Activated T-cell treated with anti-CD3 and anti-CD28 coated beads, Interleukin-2, amount 50 U/mL, for 4 hours (primary cell): ENCODE data around the gene ZNF837. TPM values are rescaled to one million over a fixed set of nuclear protein-coding genes. Genes with fewer than 3 reads are reported as not detected.

ENCODE experiments used
- ATAC-seq, 2 donors: fragments of 200-7000 bp; cut with Tn5 transposase; one replicate each; pipeline ENCODE4 v1.10.0; 2021
- DNase-seq: peaks from one replicate; pipeline ENCODE4 v3.0.0-alpha.2; 2020
- H3K27me3 Mint-ChIP-seq: one replicate; pipeline ENCODE4 v1.8.0; 2021; ENCODE audit warnings: low read depth, mixed read lengths
- H3K36me3 Mint-ChIP-seq: one replicate; pipeline ENCODE4 v1.8.0; 2022; ENCODE audit warnings: mixed read lengths; ENCODE audit not compliant: insufficient read depth
- H3K4me1 Mint-ChIP-seq: one replicate; pipeline ENCODE4 v1.8.0; 2021; ENCODE audit warnings: low read depth, mixed read lengths
- H3K4me3 Mint-ChIP-seq: one replicate; pipeline ENCODE4 v1.8.0; 2021; ENCODE audit warnings: mild to moderate bottlenecking, moderate library complexity, mixed read lengths
- H3K9me3 Mint-ChIP-seq: one replicate; pipeline ENCODE4 v1.8.0; 2021; ENCODE audit warnings: mixed read lengths
- total RNA-seq, 3 donors: library from RNA; stranded (reverse); gene quantifications; one replicate each; pipeline ENCODE4 v1.2.1, GENCODE V29; 2021

ZNF837 gene
- total RNA-seq, 3 donors from 2014 or later = 1.2 to 2.1 (median 1.8) TPM

DNA sequence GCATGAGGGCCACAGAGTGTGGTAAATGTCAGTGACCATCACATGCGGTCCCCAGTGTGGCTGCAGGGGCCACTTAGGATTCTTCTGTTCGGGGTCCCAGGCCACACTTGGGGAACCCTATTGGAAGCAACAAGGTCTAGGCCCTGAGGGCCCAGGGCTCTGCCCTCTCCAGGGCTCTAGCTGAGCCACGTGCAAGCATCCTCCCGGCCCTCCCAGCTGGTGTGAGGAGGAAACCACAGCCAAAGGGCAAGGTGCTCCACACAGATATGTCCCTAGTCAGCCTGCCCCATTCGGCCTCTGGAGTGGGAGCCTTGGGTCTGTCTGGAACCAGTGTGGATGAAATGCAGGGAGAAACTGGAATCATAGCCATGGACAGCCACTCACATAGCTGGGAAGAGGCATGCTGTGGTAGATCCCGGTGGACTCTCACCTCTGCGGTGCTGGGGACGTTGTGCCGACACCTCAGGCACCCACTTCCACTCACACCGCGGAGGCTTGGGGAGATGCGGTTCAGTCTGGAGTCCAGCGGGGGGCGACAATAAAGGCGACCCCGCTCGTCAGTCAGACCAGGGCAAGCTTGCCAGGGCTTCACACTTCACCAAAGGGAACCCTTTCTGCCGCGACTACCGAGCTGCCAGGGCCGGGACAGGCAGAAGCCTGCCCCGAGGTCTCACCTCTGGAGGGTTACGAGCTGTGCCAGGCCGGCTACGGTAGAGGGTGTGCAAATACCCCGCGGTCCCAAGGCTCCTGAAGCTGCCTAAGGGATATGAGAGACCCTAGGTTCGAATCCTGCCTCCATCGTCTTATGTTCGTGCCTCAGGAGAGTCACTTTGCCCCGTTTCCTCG is 14.0 kb downstream of the ZNF837 start:
- ATAC-seq = no peak

DNA sequence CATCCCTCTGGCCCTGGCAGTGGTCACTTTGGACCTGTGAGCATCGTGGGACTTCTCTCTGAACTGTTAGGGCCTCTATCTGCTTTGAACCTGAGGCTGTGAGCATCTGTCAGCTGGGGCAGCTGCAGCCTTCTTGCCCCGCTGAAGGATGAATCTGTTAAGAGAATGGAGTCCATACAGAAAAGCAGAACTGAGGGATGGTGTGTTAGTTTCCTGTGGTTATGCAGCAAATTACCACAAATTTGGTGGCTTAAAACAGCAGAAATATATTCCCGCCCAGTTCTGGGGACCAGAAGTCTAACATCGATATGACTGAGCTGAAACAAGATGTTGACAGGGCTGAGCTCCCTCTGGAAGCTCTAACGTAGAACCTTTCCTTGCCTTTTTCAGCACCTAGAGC is 16.7 kb downstream of the ZNF837 start:
- DNase-seq (no peak), ATAC-seq (no peak)
- Mint-ChIP-seq H3K4me1 (peaks cover 12% of the 10 kb centered on the region), H3K9me3 (no peaks in the 10 kb centered on the region), H3K27me3 (no peaks in the 10 kb centered on the region), H3K36me3 (no peaks in the 10 kb centered on the region), H3K4me3 (no peak overlapping the region)

More for the DNA sequence above, 14.0 kb downstream of the ZNF837 start:
- Mint-ChIP-seq H3K4me3 (no peak overlapping the region), H3K9me3 (no peaks in the 10 kb centered on the region), H3K4me1 (peaks cover 8% of the 10 kb centered on the region), H3K36me3 (no peaks in the 10 kb centered on the region), H3K27me3 (no peaks in the 10 kb centered on the region)
- no peak for DNase-seq

DNA sequence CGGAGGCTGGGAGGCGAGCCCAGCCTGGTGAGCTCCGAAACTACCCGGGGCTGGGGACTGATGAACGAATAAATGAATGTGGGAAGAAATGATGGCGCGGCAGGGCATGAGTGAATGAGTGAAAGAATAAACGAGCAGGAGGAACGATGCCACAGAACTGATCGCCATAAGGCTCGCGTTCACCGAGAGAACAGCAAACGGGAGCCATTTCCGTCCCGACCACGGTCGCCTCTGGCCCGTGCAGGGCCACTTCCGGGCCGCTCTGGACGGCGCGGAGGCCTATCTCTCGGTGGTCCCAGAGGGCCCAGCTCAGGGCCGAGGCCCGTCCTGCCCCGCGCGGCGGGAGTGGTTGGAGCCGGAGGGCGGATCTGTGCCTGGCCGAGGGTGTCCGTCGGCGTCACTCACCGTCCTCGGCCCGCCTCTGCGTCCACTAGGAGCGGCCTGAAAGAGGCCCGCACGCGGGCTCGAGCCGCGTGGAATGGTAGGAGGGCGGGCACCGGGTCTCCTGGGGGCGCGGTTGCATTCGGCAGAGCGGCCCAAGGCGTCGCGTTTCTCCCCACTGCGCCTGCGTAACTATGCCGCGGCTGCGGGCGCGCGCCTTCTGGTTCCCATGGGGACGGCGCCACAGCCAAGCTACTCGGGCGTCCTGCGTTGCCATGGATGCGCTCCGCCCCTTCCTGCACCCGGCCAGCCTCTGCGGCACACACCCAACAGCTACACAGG is 18.4 kb downstream of the ZNF837 start, which contains the start of gene ZNF497:
TSS of gene ZNF497 (minus strand) at position 480 of the 723 bp plus-strand sequence. CDS start 5,116 bp downstream, outside the sequence.
- H3K36me3 Mint-ChIP-seq = no peaks in the 10 kb centered on the region
- ATAC-seq (peak; percentile 92 to 94), DNase-seq (peak; percentile 96)
- peaks cover 5% of the 10 kb centered on the region for H3K27me3 Mint-ChIP-seq
- peaks cover 19% of the 10 kb centered on the region for H3K4me1 Mint-ChIP-seq
- peak within 1 kb of the TSS; percentile 94 for H3K4me3 Mint-ChIP-seq
- H3K9me3 Mint-ChIP-seq = no peaks in the 10 kb centered on the region

DNA sequence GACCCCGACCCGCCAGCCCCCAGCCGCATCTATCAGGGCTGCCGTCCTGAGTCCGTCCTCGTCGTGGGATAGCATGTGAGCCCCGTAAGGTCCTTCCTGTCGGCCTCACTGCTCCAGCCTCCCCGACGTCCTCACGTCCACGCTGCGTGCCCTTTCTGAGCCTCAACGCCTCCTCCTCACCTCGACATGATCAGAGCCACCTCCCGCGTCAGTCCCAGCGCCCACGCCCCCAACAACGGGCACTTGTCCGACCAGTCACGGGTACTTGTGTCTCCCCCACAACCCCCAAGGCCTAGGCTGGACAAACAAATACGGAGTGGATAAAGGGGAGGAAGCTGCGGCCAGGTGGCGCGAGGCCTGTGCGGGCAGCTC is 18.9 kb downstream of the ZNF837 start:
- Mint-ChIP-seq H3K27me3 (peaks cover 5% of the 10 kb centered on the region), H3K4me1 (peaks cover 22% of the 10 kb centered on the region), H3K36me3 (no peaks in the 10 kb centered on the region), H3K9me3 (no peaks in the 10 kb centered on the region), H3K4me3 (peak overlapping the region; percentile 94)
- DNase-seq (no peak), ATAC-seq (peak; percentile 9)

DNA sequence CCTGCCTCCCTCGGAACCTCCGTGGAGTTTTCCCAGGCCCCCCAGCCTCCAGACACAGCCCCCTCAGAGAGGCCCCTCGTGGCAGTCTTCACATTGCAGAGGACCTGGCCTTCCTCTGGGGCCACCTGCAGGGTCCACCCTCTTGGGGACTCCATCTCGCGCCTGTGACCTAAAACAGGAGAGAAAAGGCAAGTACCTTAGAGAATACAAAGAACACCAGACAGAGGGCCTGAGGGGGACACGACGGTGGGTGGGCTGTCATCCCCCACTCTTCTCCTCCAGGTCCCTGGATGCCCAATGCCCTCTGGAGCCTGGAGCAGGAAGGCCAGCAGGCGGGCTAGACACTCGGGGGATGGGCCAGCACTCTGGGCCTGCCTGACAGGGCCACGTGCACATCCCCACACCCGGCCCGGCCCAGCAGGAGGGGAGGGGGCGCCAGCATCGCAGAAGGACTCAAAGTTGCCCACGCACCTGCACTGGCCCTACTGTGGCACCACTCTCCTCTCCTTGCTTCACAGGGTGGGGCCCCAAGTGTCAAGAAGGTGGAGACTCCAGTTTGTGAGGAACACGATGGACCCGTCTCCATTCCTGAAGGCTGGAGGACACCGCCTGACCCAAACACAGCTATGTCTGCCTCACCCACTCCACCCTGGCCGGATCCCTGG is 23.2 kb downstream of the ZNF837 start:
- ATAC-seq = no peak
- Mint-ChIP-seq H3K4me1 (peaks cover 32% of the 10 kb centered on the region), H3K9me3 (no peaks in the 10 kb centered on the region), H3K4me3 (no peak overlapping the region), H3K27me3 (peaks cover 5% of the 10 kb centered on the region), H3K36me3 (no peaks in the 10 kb centered on the region)
- no peak for DNase-seq

DNA sequence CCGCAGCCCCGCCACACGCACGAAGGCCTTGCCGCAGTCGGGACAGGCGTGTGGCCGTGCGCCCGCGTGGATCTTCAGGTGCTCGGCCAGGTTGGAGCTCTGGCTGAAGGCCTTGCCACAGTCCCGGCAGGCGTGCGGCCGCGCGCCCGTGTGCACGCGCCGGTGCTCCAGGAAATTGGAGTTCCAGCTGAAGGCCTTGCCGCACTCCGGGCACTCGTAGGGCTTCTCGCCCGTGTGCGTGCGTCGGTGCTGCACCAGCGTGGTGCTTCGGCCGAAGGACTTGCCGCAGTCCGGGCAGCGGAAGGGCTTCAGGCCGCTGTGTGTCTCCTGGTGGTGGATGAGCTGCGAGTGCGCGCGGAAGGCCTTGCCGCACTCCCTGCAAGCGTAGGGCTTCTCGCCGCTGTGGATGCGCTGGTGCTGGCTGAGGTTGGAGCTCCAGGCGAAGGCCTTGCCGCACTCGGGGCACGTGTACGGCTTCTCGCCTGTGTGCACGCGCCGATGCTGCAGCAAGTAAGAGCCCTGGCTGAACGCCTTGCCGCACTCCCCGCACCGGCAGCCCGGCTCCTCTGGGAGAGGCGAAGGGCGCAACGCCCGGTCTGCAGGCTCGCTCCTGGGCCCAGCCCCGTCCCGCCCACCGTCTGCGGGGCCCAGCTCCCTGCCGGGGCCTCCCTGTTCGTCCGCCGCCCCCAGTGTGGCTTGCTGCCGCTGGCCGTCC is 23.9 kb downstream of the ZNF837 start:
- ATAC-seq (peak in 1 of 2 donors; percentile 6), DNase-seq (no peak)
- Mint-ChIP-seq H3K4me3 (peak overlapping the region; percentile 56), H3K36me3 (no peaks in the 10 kb centered on the region), H3K4me1 (peaks cover 30% of the 10 kb centered on the region), H3K9me3 (no peaks in the 10 kb centered on the region), H3K27me3 (peaks cover 5% of the 10 kb centered on the region)

DNA sequence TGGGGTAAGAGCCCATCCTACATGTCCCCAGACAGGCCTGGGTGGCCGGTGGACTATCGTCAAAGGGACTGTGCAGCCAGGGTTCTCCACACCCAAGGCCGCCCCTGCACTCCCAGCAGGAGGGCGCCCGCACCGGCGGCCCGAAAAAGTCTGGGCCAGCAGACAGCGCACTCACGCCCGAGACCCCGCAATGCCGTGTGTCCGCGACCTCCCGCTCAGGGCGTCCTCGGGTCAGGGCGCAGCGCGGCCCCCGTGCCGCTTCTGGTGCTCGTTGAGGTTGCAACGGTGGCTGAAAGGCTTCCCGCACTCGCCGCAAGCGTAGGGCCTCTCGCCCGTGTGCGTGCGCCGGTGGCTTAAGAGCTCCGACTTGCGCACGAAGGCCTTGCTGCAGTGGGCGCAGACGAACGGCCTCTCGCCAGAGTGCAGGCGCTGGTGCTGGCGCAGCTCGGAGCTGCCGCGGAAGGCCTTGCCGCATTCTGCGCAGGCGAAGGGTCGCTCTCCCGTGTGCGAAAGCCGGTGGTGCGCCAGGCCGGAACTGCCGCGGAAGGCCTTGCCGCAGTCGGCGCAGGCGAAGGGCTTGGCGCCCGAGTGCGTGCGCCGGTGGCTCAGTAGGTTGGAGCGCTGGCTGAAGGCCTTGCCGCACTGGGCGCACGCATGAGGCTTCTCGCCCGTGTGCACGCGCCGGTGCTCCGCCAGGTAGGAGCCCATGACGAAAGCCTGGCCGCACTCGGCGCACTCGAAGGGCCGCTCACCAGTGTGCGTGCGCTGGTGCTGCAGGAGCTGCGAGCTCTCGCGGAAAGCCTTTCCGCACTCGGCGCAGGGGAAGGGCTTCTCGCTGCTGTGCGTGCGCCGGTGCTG is 24.7 kb downstream of the ZNF837 start:
- H3K4me1 Mint-ChIP-seq = peaks cover 26% of the 10 kb centered on the region
- ATAC-seq (peak; percentile 76 to 79), DNase-seq (no peak)
- H3K36me3 Mint-ChIP-seq = no peaks in the 10 kb centered on the region
- H3K4me3 Mint-ChIP-seq = peak overlapping the region; percentile 56
- H3K9me3 Mint-ChIP-seq = no peaks in the 10 kb centered on the region
- H3K27me3 Mint-ChIP-seq = peaks cover 5% of the 10 kb centered on the region

DNA sequence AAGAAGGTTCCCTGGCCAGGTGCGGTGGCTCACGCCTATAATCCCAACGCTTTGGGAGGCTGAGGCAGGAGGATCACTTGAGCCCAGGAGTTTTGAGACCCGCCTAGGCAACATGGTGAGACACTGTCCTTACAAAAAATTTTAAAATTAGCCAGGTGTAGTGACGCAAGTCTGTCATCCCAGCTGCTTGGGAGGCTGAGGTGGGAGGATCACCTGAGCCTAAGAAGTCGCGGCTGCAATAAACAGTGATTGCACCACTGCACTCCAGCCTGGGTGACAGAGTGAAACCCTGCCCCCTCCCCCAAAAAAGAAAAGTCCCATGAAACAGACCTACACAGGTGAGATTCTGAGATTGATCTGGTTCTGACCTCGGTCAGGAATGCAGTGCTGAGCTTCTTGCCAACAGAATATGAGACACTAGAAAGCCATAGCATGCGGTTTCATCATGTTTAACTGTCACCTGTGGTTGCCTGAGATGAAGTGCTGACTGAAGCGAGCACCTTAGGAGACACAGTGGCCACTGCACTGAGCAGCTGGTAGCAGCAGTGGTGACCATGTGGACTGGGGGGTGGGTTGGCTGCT is 25.5 kb downstream of the ZNF837 start:
- ATAC-seq = no peak
- peaks cover 26% of the 10 kb centered on the region for H3K4me1 Mint-ChIP-seq
- DNase-seq = no peak
- no peaks in the 10 kb centered on the region for H3K9me3 Mint-ChIP-seq
- peak overlapping the region; percentile 35 for H3K4me3 Mint-ChIP-seq
- H3K27me3 Mint-ChIP-seq = peaks cover 5% of the 10 kb centered on the region
- H3K36me3 Mint-ChIP-seq = no peaks in the 10 kb centered on the region

DNA sequence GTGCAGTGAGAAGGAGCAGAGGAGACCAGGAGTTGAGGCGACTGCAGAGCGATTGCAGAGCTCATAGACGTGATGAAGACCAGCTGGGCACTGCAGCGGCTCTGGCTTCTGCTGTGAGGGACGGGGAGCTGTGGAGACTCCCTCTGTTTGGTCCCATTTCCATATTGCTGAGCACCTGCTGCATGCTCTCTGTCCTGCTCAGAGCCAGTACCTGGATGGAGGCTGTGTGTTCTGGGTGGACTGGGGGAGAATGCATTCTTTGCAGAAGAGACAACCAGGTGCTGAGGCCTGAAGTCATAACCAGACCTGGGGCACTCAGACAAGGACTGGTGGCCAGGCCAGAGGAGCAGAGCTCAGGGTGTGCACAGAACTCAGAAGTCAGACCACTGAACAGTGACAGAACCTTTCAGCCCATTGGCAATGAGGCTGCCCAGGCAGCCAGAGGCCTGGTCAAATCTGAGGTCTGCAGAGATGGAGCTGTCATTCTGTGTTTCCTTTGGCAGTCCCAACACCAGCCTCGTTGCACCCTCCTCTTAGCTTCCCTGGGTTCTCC is 26.3 kb downstream of the ZNF837 start:
- Mint-ChIP-seq H3K36me3 (peaks cover 2% of the 10 kb centered on the region), H3K27me3 (peaks cover 5% of the 10 kb centered on the region), H3K4me1 (peaks cover 28% of the 10 kb centered on the region), H3K9me3 (no peaks in the 10 kb centered on the region), H3K4me3 (no peak overlapping the region)
- DNase-seq = no peak
- no peak for ATAC-seq

DNA sequence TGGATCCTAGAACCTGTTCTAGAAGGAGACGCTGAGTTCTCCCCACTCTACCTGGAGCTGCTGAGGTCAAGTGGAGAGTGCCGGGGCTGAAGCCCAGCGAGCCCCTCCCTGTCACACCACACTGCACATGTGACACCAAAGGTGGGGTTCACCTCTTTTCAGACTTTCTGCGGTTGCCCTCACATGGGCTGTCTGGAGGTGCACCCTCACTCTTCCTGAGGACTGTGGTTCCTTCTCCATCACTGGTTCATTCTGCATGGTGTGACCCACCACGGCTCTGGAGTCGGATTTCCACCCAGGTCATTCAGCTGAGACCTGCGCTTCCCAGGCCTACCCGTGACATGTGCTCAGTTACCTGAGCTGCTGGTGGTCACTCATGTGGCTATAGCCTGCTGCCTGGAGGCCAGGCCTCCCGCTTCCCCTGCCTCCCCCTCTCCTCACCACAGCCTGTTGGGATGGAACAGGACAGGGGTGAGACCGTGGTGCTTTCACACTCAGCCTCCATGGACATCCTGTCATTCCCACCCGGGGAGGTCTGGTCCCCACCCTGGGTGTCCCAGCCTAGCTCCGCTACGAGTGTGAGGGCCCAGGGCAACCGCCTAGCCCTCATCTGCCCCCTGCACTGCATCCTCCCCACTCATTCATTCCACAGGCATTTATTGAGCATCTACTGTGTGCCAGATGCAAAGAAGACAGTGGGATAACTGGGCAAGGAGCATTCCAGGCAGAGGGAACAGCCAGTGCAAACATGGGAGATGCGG is 26.9 kb downstream of the ZNF837 start:
- DNase-seq = no peak
- H3K27me3 Mint-ChIP-seq = peaks cover 5% of the 10 kb centered on the region
- ATAC-seq = no peak
- H3K4me3 Mint-ChIP-seq = no peak overlapping the region
- no peaks in the 10 kb centered on the region for H3K9me3 Mint-ChIP-seq
- H3K36me3 Mint-ChIP-seq = peaks cover 3% of the 10 kb centered on the region
- H3K4me1 Mint-ChIP-seq = peaks cover 30% of the 10 kb centered on the region

DNA sequence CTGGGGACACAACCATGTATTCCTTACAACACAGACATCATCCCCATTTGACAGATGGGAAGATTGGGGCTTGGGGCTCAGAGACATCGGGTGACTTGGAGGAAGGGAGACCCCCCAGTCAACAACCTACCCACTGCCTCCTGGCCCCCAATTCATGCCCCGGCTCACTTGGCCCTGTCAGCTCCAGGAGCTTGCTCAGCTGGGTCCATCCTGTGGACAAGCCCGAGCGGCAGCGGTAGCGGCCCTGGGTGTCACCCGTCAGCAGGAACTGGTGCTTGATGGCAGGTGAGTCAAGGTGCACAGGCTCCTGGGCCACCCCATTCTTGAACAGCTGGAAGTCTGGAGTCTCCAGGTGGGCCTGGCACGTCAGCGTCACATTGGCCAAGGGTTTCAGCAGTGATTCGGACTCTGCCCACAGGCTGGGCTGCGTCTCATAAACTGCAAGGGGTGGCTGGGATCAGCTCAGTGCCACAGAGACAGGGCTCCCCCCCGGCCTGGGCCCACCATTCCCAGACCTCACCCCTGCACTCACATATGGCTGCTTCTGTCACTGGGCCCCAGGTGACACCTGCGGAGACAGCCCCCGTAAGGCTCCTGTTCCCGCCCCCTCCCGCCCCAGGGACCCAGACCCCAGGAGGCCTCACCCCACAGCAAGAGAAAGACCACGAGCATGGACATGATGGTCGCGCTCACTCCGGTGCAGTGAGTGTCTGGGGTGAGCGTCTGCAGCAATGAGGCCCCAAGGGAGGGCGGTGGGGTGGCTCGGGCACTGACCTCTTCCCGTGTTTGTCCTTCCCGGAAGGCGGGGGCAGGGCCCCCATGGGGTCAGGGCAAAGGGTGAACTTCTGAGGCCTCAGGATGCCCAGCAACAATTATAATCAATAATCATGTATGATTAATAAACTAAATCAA is 27.8 kb downstream of the ZNF837 start, which contains the start of gene A1BG:
TSS of gene A1BG (minus strand) at position 733 of the 912 bp plus-strand sequence. CDS start at position 678, 55 bp downstream.
- no peak within 1 kb of the TSS for H3K4me3 Mint-ChIP-seq
- peaks cover 3% of the 10 kb centered on the region for H3K36me3 Mint-ChIP-seq
- no peak for DNase-seq
- H3K4me1 Mint-ChIP-seq = peaks cover 34% of the 10 kb centered on the region
- no peaks in the 10 kb centered on the region for H3K9me3 Mint-ChIP-seq
- peaks cover 1% of the 10 kb centered on the region for H3K27me3 Mint-ChIP-seq
- no peak for ATAC-seq
